DND-41 (cell line): ENCODE measurements around the gene CCDC178.

ENCODE experiments used
- ATAC-seq: fragments of 200-7000 bp; cut with Tn5 transposase; 3 replicates; pipeline ENCODE4 v1.9.1; 2021; ENCODE audit warnings: low read depth; ENCODE audit not compliant: insufficient read depth
- DNase-seq: peaks from one replicate; pipeline ENCODE4 v3.0.0-alpha.2; 2020
- H2AFZ ChIP-seq: 2 replicates; pipeline ENCODE4 v1.6.0; 2012; ENCODE audit warnings: low read depth, low read length
- H3K27ac ChIP-seq: 2 replicates; pipeline ENCODE4 v1.5.1; 2012; ENCODE audit warnings: low read length, inconsistent platforms
- H3K27me3 ChIP-seq: fragments of 200-600 bp; sonication (generic); 2 replicates; pipeline ENCODE4 v1.6.0; 2012; ENCODE audit warnings: low read length, mild to moderate bottlenecking, inconsistent platforms; ENCODE audit not compliant: insufficient read depth, poor library complexity
- H3K36me3 ChIP-seq: 2 replicates; pipeline ENCODE4 v1.5.1; 2012; ENCODE audit warnings: low read length, inconsistent platforms; ENCODE audit not compliant: insufficient read depth
- H3K4me1 ChIP-seq: 2 replicates; pipeline ENCODE4 v1.5.1; 2012; ENCODE audit warnings: mild to moderate bottlenecking, low read length; ENCODE audit not compliant: insufficient read depth
- H3K4me2 ChIP-seq: 2 replicates; pipeline ENCODE4 v1.6.0; 2012; ENCODE audit warnings: mild to moderate bottlenecking, moderate library complexity, low read length, inconsistent platforms; ENCODE audit not compliant: insufficient read depth
- H3K4me3 ChIP-seq, 2 experiments: fragments of 200-600 bp in 1 of 2; shearing (Covaris generic) in 1 of 2; 2 replicates each; pipeline ENCODE4 v1.5.1; 2012 to 2016; ENCODE audit warnings: inconsistent platforms in 2 of 2, low read length in 2 of 2, mild to moderate bottlenecking in 2 of 2, low read depth in 1 of 2, moderate library complexity in 1 of 2
- H3K79me2 ChIP-seq: 2 replicates; pipeline ENCODE4 v1.6.0; 2012; ENCODE audit warnings: low read length, inconsistent platforms; ENCODE audit not compliant: insufficient read depth
- H3K9ac ChIP-seq: 2 replicates; pipeline ENCODE4 v1.6.0; 2012; ENCODE audit warnings: low read depth, mild to moderate bottlenecking, inconsistent platforms, low read length, moderate library complexity
- H3K9me3 ChIP-seq: 2 replicates; pipeline ENCODE4 v1.5.1; 2012; ENCODE audit warnings: low read length, moderate library complexity, mild to moderate bottlenecking, inconsistent platforms; ENCODE audit not compliant: insufficient read depth, severe bottlenecking
- H4K20me1 ChIP-seq: 2 replicates; pipeline ENCODE4 v1.6.0; 2012; ENCODE audit warnings: low read length; ENCODE audit not compliant: insufficient read depth
- CTCF ChIP-seq: IDR thresholded peaks from 2 replicates; pipeline ENCODE4 v1.5.1; 2012; ENCODE audit warnings: borderline replicate concordance, low read length, moderate library complexity, mild to moderate bottlenecking; ENCODE audit not compliant: poor library complexity, severe bottlenecking; ENCODE audit errors: extremely low read depth
- EZH2 ChIP-seq: IDR thresholded peaks from 3 replicates; pipeline ENCODE4 v1.6.1; 2012; ENCODE audit warnings: borderline replicate concordance, low read depth, mild to moderate bottlenecking, moderate library complexity, low read length, inconsistent platforms; ENCODE audit not compliant: severe bottlenecking

CCDC178 gene

GRCh38 chr18:33288082-33288716, 152.3 kb downstream of the CCDC178 start:
- ATAC-seq: no peak
- H2AFZ ChIP-seq: no peak overlapping the region
- no peak for DNase-seq

GRCh38 chr18:33282709-33283333, 157.7 kb downstream of the CCDC178 start:
- ATAC-seq: no peak
- Histone ChIP-seq H3K9me3 (no peaks in the 10 kb centered on the region), H3K4me1 (no peaks in the 10 kb centered on the region), H3K36me3 (no peaks in the 10 kb centered on the region), H3K27ac (no peak overlapping the region), H3K27me3 (no peaks in the 10 kb centered on the region), H3K9ac (no peak overlapping the region), H3K4me2 (no peak overlapping the region), H4K20me1 (no peaks in the 10 kb centered on the region), H3K79me2 (no peaks in the 10 kb centered on the region), H2AFZ (no peak overlapping the region), H3K4me3 (no peak overlapping the region)
- DNase-seq: no peak
- TF ChIP-seq EZH2 (no peak), CTCF (no peak)

More at GRCh38 chr18:33288082-33288716, 152.3 kb downstream of the CCDC178 start:
- no peaks in the 10 kb centered on the region for H3K27me3 ChIP-seq
- H3K4me3 ChIP-seq: no peak overlapping the region
- no peak overlapping the region for H3K4me2 ChIP-seq
- H3K36me3 ChIP-seq: no peaks in the 10 kb centered on the region
- H3K79me2 ChIP-seq: no peaks in the 10 kb centered on the region
- H3K27ac ChIP-seq: no peak overlapping the region
- TF ChIP-seq EZH2: no peak
- TF ChIP-seq CTCF: no peak
- H3K9ac ChIP-seq: no peak overlapping the region
- no peaks in the 10 kb centered on the region for H3K9me3 ChIP-seq
- H3K4me1 ChIP-seq: no peaks in the 10 kb centered on the region
- no peaks in the 10 kb centered on the region for H4K20me1 ChIP-seq

GRCh38 chr18:33282142-33282541, 158.4 kb downstream of the CCDC178 start:
- H3K79me2 ChIP-seq: no peaks in the 10 kb centered on the region
- H2AFZ ChIP-seq: no peak overlapping the region
- H3K9ac ChIP-seq: no peak overlapping the region
- no peak overlapping the region for H3K4me3 ChIP-seq
- no peaks in the 10 kb centered on the region for H3K27me3 ChIP-seq
- no peak overlapping the region for H3K4me2 ChIP-seq
- DNase-seq (no peak), ATAC-seq (no peak)
- H4K20me1 ChIP-seq: no peaks in the 10 kb centered on the region
- no peaks in the 10 kb centered on the region for H3K9me3 ChIP-seq
- no peak overlapping the region for H3K27ac ChIP-seq
- no peaks in the 10 kb centered on the region for H3K4me1 ChIP-seq
- no peak for TF ChIP-seq CTCF
- TF ChIP-seq EZH2: no peak
- H3K36me3 ChIP-seq: no peaks in the 10 kb centered on the region
